SU-DHL-6 (cell line): ENCODE measurements around the gene SPA17.

Experiments used
- H2AFZ ChIP-seq: fragments of 200-600 bp; sonication (generic); 2 replicates; pipeline ENCODE4 v1.6.1; 2014; ENCODE audit warnings: low read depth, mild to moderate bottlenecking, moderate library complexity, mixed read lengths, antibody characterized with exemption, low read length; ENCODE audit not compliant: severe bottlenecking
- H3F3A ChIP-seq: fragments of 200-600 bp; shearing (Covaris generic); 2 replicates; pipeline ENCODE4 v1.6.0; 2016; ENCODE audit warnings: antibody characterized with exemption, mild to moderate bottlenecking; ENCODE audit not compliant: insufficient read depth
- H3K27ac ChIP-seq: fragments of 200-600 bp; sonication (generic); 2 replicates; pipeline ENCODE4 v1.5.1; 2016; ENCODE audit warnings: low read depth, mild to moderate bottlenecking, low read length, moderate library complexity, mixed read lengths
- H3K27me3 ChIP-seq: fragments of 200-600 bp; sonication (generic), shearing (Covaris generic); 2 replicates; pipeline ENCODE4 v1.6.0; 2014; ENCODE audit warnings: mild to moderate bottlenecking, low read length
- H3K36me3 ChIP-seq: fragments of 200-600 bp; sonication (generic); 2 replicates; pipeline ENCODE4 v1.6.1; 2014; ENCODE audit warnings: mild to moderate bottlenecking, low read length, mixed read lengths
- H3K4me2 ChIP-seq: fragments of 300-600, 200-600 bp; shearing (Covaris generic), sonication (generic); 2 replicates; pipeline ENCODE4 v1.6.0; 2014; ENCODE audit warnings: low read length, low read depth, mild to moderate bottlenecking; ENCODE audit not compliant: poor library complexity, severe bottlenecking
- H3K4me3 ChIP-seq: fragments of 200-600 bp; sonication (generic); 2 replicates; pipeline ENCODE4 v1.5.1; 2014; ENCODE audit warnings: antibody characterized with exemption, low read length, mild to moderate bottlenecking, mixed read lengths; ENCODE audit not compliant: insufficient read depth, poor library complexity, severe bottlenecking
- H3K79me2 ChIP-seq: fragments of 200-600 bp; sonication (generic); 2 replicates; pipeline ENCODE4 v1.6.1; 2014; ENCODE audit warnings: mild to moderate bottlenecking, low read length, moderate library complexity; ENCODE audit not compliant: insufficient read depth
- H3K9ac ChIP-seq: fragments of 200-600 bp; sonication (generic); 2 replicates; pipeline ENCODE4 v1.7.0; 2014; ENCODE audit warnings: mild to moderate bottlenecking, low read length
- H3K9me2 ChIP-seq: fragments of 200-600 bp; sonication (generic); replicated peaks from 2 replicates; pipeline ENCODE4 v1.6.1; 2014; ENCODE audit warnings: low read length; ENCODE audit not compliant: insufficient read depth
- H3K9me3 ChIP-seq: fragments of 200-600 bp; sonication (generic); 2 replicates; pipeline ENCODE4 v1.6.1; 2014; ENCODE audit warnings: low read length, mixed read lengths; ENCODE audit not compliant: insufficient read depth
- H4K20me1 ChIP-seq: fragments of 200-600 bp; sonication (generic); 2 replicates; pipeline ENCODE4 v1.6.1; 2014; ENCODE audit warnings: low read depth, mild to moderate bottlenecking, antibody characterized with exemption, low read length, moderate library complexity, mixed read lengths
- CTCF ChIP-seq: fragments of 200-600 bp; sonication (generic); IDR thresholded peaks from one replicate; pipeline ENCODE4 v1.5.1; 2017; ENCODE audit warnings: antibody characterized with exemption, mild to moderate bottlenecking, low read length, moderate library complexity; ENCODE audit not compliant: insufficient read depth, poor library complexity, severe bottlenecking
- EZH2phosphoT487 ChIP-seq: fragments of 200-600 bp; sonication (generic), shearing (Covaris generic); conservative IDR thresholded peaks from 2 replicates; pipeline ENCODE4 v1.6.1; 2018; ENCODE audit warnings: mild to moderate bottlenecking, antibody characterized with exemption, low read length, moderate library complexity, mixed read lengths

The SPA17 gene

GRCh38 chr11:124658986-124659385 is 14.7 kb upstream of the SPA17 start:
- Histone ChIP-seq H3F3A (no peaks in the 10 kb centered on the region), H2AFZ (no peak overlapping the region), H3K9ac (no peak overlapping the region), H3K9me2 (no peaks in the 10 kb centered on the region), H3K9me3 (no peaks in the 10 kb centered on the region), H3K27me3 (no peaks in the 10 kb centered on the region), H3K27ac (no peak overlapping the region), H3K36me3 (no peaks in the 10 kb centered on the region), H3K4me2 (no peak overlapping the region), H4K20me1 (no peaks in the 10 kb centered on the region), H3K79me2 (no peaks in the 10 kb centered on the region), H3K4me3 (no peak overlapping the region)
- no peak for TF ChIP-seq EZH2phosphoT487
- TF ChIP-seq CTCF = no peak

- Histone ChIP-seq H3K9me3 (no peaks in the 10 kb centered on the region), H3K27ac (no peak overlapping the region), H3K36me3 (no peaks in the 10 kb centered on the region), H3K4me2 (no peak overlapping the region), H2AFZ (no peak overlapping the region), H3K27me3 (no peaks in the 10 kb centered on the region), H3K9ac (no peak overlapping the region), H4K20me1 (no peaks in the 10 kb centered on the region), H3K4me3 (no peak overlapping the region), H3K79me2 (no peaks in the 10 kb centered on the region), H3K9me2 (no peaks in the 10 kb centered on the region), H3F3A (no peaks in the 10 kb centered on the region)
- TF ChIP-seq EZH2phosphoT487 (no peak), CTCF (no peak)
These were observed 12.2 kb upstream of the SPA17 start for GRCh38 chr11:124661553-124661952.

GRCh38 chr11:124662106-124662505 is 11.6 kb upstream of the SPA17 start:
- Histone ChIP-seq H3K79me2 (no peaks in the 10 kb centered on the region), H3K9me2 (no peaks in the 10 kb centered on the region), H3K4me3 (no peak overlapping the region), H3K27me3 (no peaks in the 10 kb centered on the region), H3K9me3 (no peaks in the 10 kb centered on the region), H3K4me2 (no peak overlapping the region), H3K27ac (no peak overlapping the region), H3K9ac (no peak overlapping the region), H3K36me3 (no peaks in the 10 kb centered on the region), H2AFZ (no peak overlapping the region), H3F3A (no peaks in the 10 kb centered on the region), H4K20me1 (no peaks in the 10 kb centered on the region)
- no peak for TF ChIP-seq CTCF
- no peak for TF ChIP-seq EZH2phosphoT487
